Fibroblast of skin of scalp (primary cell): ENCODE results near the gene PANX2. TPM values are rescaled to one million over a fixed set of nuclear protein-coding genes. Genes with fewer than 3 reads are reported as not detected.
"Not testable (repeated sequence)": the region's sequence is repeated elsewhere in the genome, so short reads cannot be mapped to it uniquely, and the experiment has no call there.

ENCODE experiments used
- DNase-seq: peaks from one replicate; pipeline ENCODE4 v3.0.0-alpha.2; 2013
- polyA plus RNA-seq, 2 experiments: library from polyadenylated mRNA; unstranded; fragments of 120-200 nt; gene quantifications; one replicate each; pipeline ENCODE4 v1.2.1, GENCODE V29; 2013; ENCODE audit not compliant: insufficient read length in 2 of 2

PANX2 gene
- 2.1 TPM for polyA plus RNA-seq (2013, experiment 1 of 2; ENCODE audit: insufficient read length)
- 1.9 TPM for polyA plus RNA-seq (2013, experiment 2 of 2; ENCODE audit: insufficient read length)

- DNase-seq = no peak
Observed at GRCh38 chr22:50170453-50171318, at the start of gene PANX2. PANX2 (plus strand) TSS chr22:50170731; CDS start chr22:50170731, 0 bp downstream.

GRCh38 chr22:50121202-50121740 is 49.3 kb upstream of the PANX2 start:
- no peak for DNase-seq

GRCh38 chr22:50123119-50123518 is 47.4 kb upstream of the PANX2 start:
- no peak for DNase-seq

GRCh38 chr22:50125029-50125428 is 45.5 kb upstream of the PANX2 start:
- no peak for DNase-seq

- DNase-seq = peak; percentile 62
Observed at GRCh38 chr22:50129121-50129736, 41.3 kb upstream of the PANX2 start.

- DNase-seq = no peak
Observed at GRCh38 chr22:50131894-50132293, 38.6 kb upstream of the PANX2 start.

- no peak for DNase-seq
Observed at GRCh38 chr22:50134481-50134880, 36.0 kb upstream of the PANX2 start.

GRCh38 chr22:50136581-50137015 is 33.9 kb upstream of the PANX2 start:
- DNase-seq = peak; percentile 24

- DNase-seq = not testable (repeated sequence)
Observed at GRCh38 chr22:50137277-50137676, 33.3 kb upstream of the PANX2 start.

GRCh38 chr22:50138041-50138440 is 32.5 kb upstream of the PANX2 start:
- no peak for DNase-seq

GRCh38 chr22:50138988-50139387 is 31.5 kb upstream of the PANX2 start:
- DNase-seq = no peak

- no peak for DNase-seq
Observed at GRCh38 chr22:50139843-50140415, 30.6 kb upstream of the PANX2 start.

- no peak for DNase-seq
Observed at GRCh38 chr22:50140615-50141014, 29.9 kb upstream of the PANX2 start.

- no peak for DNase-seq
Observed at GRCh38 chr22:50141462-50141861, 29.1 kb upstream of the PANX2 start.

GRCh38 chr22:50141891-50142363 is 28.6 kb upstream of the PANX2 start:
- no peak for DNase-seq

GRCh38 chr22:50143096-50143495 is 27.4 kb upstream of the PANX2 start:
- no peak for DNase-seq

GRCh38 chr22:50144005-50144614 is 26.4 kb upstream of the PANX2 start:
- DNase-seq = no peak

- DNase-seq = no peak
Observed at GRCh38 chr22:50145721-50146438, 24.7 kb upstream of the PANX2 start.

- peak; percentile 74 for DNase-seq
Observed at GRCh38 chr22:50146439-50147238, 23.9 kb upstream of the PANX2 start.

GRCh38 chr22:50147258-50148165 is 23.0 kb upstream of the PANX2 start:
- not testable (repeated sequence) for DNase-seq
